HEK293T (cell line): ENCODE results near the gene POLR2E.

Experiments used
- FOXK2 ChIP-seq: fragments of 450-650 bp; IDR thresholded peaks from 2 replicates; pipeline ENCODE4 v1.6.1; 2016; ENCODE audit warnings: mild to moderate bottlenecking
- FOXM1 ChIP-seq: fragments of 450-650 bp; IDR thresholded peaks from 2 replicates; pipeline ENCODE4 v1.6.1; 2017; ENCODE audit warnings: mild to moderate bottlenecking, borderline replicate concordance
- LEF1 ChIP-seq: fragments of 450-650 bp; IDR thresholded peaks from 2 replicates; pipeline ENCODE4 v1.6.1; 2017; ENCODE audit warnings: mild to moderate bottlenecking, borderline replicate concordance

- TF ChIP-seq LEF1, result no peak
- no peak for TF ChIP-seq FOXK2
- TF ChIP-seq FOXM1, result no peak
These were observed 49.0 kb downstream of the POLR2E start for GRCh38 chr19:1046117-1046626.
